ENCODE data around the gene ABCB1.

DNA sequence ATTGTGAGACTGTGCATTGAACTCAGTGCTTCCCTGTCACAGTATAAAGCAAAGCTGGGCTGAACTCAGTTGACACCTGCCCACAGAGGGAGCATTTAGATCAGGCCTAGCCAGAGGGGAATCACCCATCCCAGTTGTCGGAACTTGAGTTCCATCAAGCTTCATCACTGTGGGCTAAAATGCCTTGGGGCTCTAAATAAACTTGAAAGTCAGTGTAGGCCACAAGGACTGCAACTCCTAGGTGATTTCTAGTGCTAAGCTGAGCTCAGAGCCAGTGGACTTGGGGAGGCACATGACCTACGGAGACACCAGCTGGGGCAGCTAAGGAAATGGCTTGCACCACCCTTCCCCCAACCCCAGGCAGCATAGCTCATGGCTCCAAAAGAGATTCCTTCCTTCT lies 117.6 kb downstream of the ABCB1 start:
- TF ChIP-seq FOSL1 (IDR thresholded peaks at IDR 0.05; ENCODE audit: insufficient read depth, low read depth, low read length) (no peak), SRF (IDR thresholded peaks at IDR 0.05; ENCODE audit: low read depth, low read length) (no peak), JUND (IDR thresholded peaks at IDR 0.05; ENCODE audit: low read length) (no peak), CHD1 (IDR thresholded peaks at IDR 0.05; ENCODE audit: low read depth, low read length) (no peak), POLR2A (IDR thresholded peaks at IDR 0.05; ENCODE audit: control extremely low read depth in 1 of 2, low read depth in 2 of 2, low read length in 2 of 2) (no peak), CEBPB (IDR thresholded peaks at IDR 0.05; ENCODE audit: low read depth, low read length) (no peak), EP300 (IDR thresholded peaks at IDR 0.05; ENCODE audit: borderline replicate concordance in 1 of 2, low read depth in 2 of 2, low read length in 2 of 2) (no peak)
- TF ChIP-seq, protein P1, sequence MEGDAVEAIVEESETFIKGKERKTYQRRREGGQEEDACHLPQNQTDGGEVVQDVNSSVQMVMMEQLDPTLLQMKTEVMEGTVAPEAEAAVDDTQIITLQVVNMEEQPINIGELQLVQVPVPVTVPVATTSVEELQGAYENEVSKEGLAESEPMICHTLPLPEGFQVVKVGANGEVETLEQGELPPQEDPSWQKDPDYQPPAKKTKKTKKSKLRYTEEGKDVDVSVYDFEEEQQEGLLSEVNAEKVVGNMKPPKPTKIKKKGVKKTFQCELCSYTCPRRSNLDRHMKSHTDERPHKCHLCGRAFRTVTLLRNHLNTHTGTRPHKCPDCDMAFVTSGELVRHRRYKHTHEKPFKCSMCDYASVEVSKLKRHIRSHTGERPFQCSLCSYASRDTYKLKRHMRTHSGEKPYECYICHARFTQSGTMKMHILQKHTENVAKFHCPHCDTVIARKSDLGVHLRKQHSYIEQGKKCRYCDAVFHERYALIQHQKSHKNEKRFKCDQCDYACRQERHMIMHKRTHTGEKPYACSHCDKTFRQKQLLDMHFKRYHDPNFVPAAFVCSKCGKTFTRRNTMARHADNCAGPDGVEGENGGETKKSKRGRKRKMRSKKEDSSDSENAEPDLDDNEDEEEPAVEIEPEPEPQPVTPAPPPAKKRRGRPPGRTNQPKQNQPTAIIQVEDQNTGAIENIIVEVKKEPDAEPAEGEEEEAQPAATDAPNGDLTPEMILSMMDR (IDR thresholded peaks at IDR 0.05; ENCODE audit: control extremely low read depth in 1 of 3, insufficient read depth in 1 of 3, low read depth in 1 of 3, low read length in 3 of 3): no peak
